SU-DHL-6 (cell line): ENCODE results near the gene NUDT13.
"Not testable (repeated sequence)": the region's sequence is repeated elsewhere in the genome, so short reads cannot be mapped to it uniquely, and the experiment has no call there.

Experiments
- H2AFZ ChIP-seq: fragments of 200-600 bp; sonication (generic); 2 replicates; pipeline ENCODE4 v1.6.1; 2014; ENCODE audit warnings: low read depth, mild to moderate bottlenecking, moderate library complexity, mixed read lengths, antibody characterized with exemption, low read length; ENCODE audit not compliant: severe bottlenecking
- H3F3A ChIP-seq: fragments of 200-600 bp; shearing (Covaris generic); 2 replicates; pipeline ENCODE4 v1.6.0; 2016; ENCODE audit warnings: antibody characterized with exemption, mild to moderate bottlenecking; ENCODE audit not compliant: insufficient read depth
- H3K27ac ChIP-seq: fragments of 200-600 bp; sonication (generic); 2 replicates; pipeline ENCODE4 v1.5.1; 2016; ENCODE audit warnings: low read depth, mild to moderate bottlenecking, low read length, moderate library complexity, mixed read lengths
- H3K27me3 ChIP-seq: fragments of 200-600 bp; sonication (generic), shearing (Covaris generic); 2 replicates; pipeline ENCODE4 v1.6.0; 2014; ENCODE audit warnings: mild to moderate bottlenecking, low read length
- H3K36me3 ChIP-seq: fragments of 200-600 bp; sonication (generic); 2 replicates; pipeline ENCODE4 v1.6.1; 2014; ENCODE audit warnings: mild to moderate bottlenecking, low read length, mixed read lengths
- H3K4me2 ChIP-seq: fragments of 300-600, 200-600 bp; shearing (Covaris generic), sonication (generic); 2 replicates; pipeline ENCODE4 v1.6.0; 2014; ENCODE audit warnings: low read length, low read depth, mild to moderate bottlenecking; ENCODE audit not compliant: poor library complexity, severe bottlenecking
- H3K4me3 ChIP-seq: fragments of 200-600 bp; sonication (generic); 2 replicates; pipeline ENCODE4 v1.5.1; 2014; ENCODE audit warnings: antibody characterized with exemption, low read length, mild to moderate bottlenecking, mixed read lengths; ENCODE audit not compliant: insufficient read depth, poor library complexity, severe bottlenecking
- H3K79me2 ChIP-seq: fragments of 200-600 bp; sonication (generic); 2 replicates; pipeline ENCODE4 v1.6.1; 2014; ENCODE audit warnings: mild to moderate bottlenecking, low read length, moderate library complexity; ENCODE audit not compliant: insufficient read depth
- H3K9ac ChIP-seq: fragments of 200-600 bp; sonication (generic); 2 replicates; pipeline ENCODE4 v1.7.0; 2014; ENCODE audit warnings: mild to moderate bottlenecking, low read length
- H3K9me2 ChIP-seq: fragments of 200-600 bp; sonication (generic); replicated peaks from 2 replicates; pipeline ENCODE4 v1.6.1; 2014; ENCODE audit warnings: low read length; ENCODE audit not compliant: insufficient read depth
- H3K9me3 ChIP-seq: fragments of 200-600 bp; sonication (generic); 2 replicates; pipeline ENCODE4 v1.6.1; 2014; ENCODE audit warnings: low read length, mixed read lengths; ENCODE audit not compliant: insufficient read depth
- H4K20me1 ChIP-seq: fragments of 200-600 bp; sonication (generic); 2 replicates; pipeline ENCODE4 v1.6.1; 2014; ENCODE audit warnings: low read depth, mild to moderate bottlenecking, antibody characterized with exemption, low read length, moderate library complexity, mixed read lengths
- CTCF ChIP-seq: fragments of 200-600 bp; sonication (generic); IDR thresholded peaks from one replicate; pipeline ENCODE4 v1.5.1; 2017; ENCODE audit warnings: antibody characterized with exemption, mild to moderate bottlenecking, low read length, moderate library complexity; ENCODE audit not compliant: insufficient read depth, poor library complexity, severe bottlenecking
- EZH2phosphoT487 ChIP-seq: fragments of 200-600 bp; sonication (generic), shearing (Covaris generic); conservative IDR thresholded peaks from 2 replicates; pipeline ENCODE4 v1.6.1; 2018; ENCODE audit warnings: mild to moderate bottlenecking, antibody characterized with exemption, low read length, moderate library complexity, mixed read lengths

The NUDT13 gene

GRCh38 chr10:73136627-73137026 lies 26.4 kb downstream of the NUDT13 start:
- H3K9ac ChIP-seq = no peak overlapping the region
- H3K79me2 ChIP-seq = no peaks in the 10 kb centered on the region
- H3K9me3 ChIP-seq = no peaks in the 10 kb centered on the region
- H3K4me3 ChIP-seq = no peak overlapping the region
- no peaks in the 10 kb centered on the region for H3K9me2 ChIP-seq
- H3K4me2 ChIP-seq = no peak overlapping the region
- TF ChIP-seq CTCF (no peak), EZH2phosphoT487 (no peak)
- no peak overlapping the region for H2AFZ ChIP-seq
- H4K20me1 ChIP-seq = no peaks in the 10 kb centered on the region
- peaks cover 52% of the 10 kb centered on the region for H3K36me3 ChIP-seq
- no peaks in the 10 kb centered on the region for H3K27me3 ChIP-seq
- no peaks in the 10 kb centered on the region for H3F3A ChIP-seq
- H3K27ac ChIP-seq = no peak overlapping the region

- Histone ChIP-seq H3K4me2 (no peak overlapping the region), H3K4me3 (no peak overlapping the region), H3K36me3 (peaks cover 41% of the 10 kb centered on the region), H3K9me2 (no peaks in the 10 kb centered on the region), H3K9ac (no peak overlapping the region), H4K20me1 (no peaks in the 10 kb centered on the region), H3K27me3 (no peaks in the 10 kb centered on the region), H3F3A (no peaks in the 10 kb centered on the region), H2AFZ (no peak overlapping the region), H3K27ac (no peak overlapping the region), H3K9me3 (no peaks in the 10 kb centered on the region), H3K79me2 (no peaks in the 10 kb centered on the region)
- TF ChIP-seq EZH2phosphoT487 (no peak), CTCF (no peak)
Observed at GRCh38 chr10:73139251-73139650, 29.0 kb downstream of the NUDT13 start.

- H3K9ac ChIP-seq = no peak overlapping the region
- peaks cover 24% of the 10 kb centered on the region for H3K36me3 ChIP-seq
- no peaks in the 10 kb centered on the region for H3K79me2 ChIP-seq
- no peaks in the 10 kb centered on the region for H3K9me3 ChIP-seq
- no peak overlapping the region for H2AFZ ChIP-seq
- H4K20me1 ChIP-seq = no peaks in the 10 kb centered on the region
- H3K27me3 ChIP-seq = no peaks in the 10 kb centered on the region
- no peaks in the 10 kb centered on the region for H3K9me2 ChIP-seq
- H3K4me2 ChIP-seq = no peak overlapping the region
- no peaks in the 10 kb centered on the region for H3F3A ChIP-seq
- TF ChIP-seq CTCF (no peak), EZH2phosphoT487 (no peak)
- H3K4me3 ChIP-seq = no peak overlapping the region
- no peak overlapping the region for H3K27ac ChIP-seq
Observed at GRCh38 chr10:73141603-73142002, 31.3 kb downstream of the NUDT13 start.

GRCh38 chr10:73150633-73151413 lies 40.6 kb downstream of the NUDT13 start:
- H3K79me2 ChIP-seq, H3F3A ChIP-seq, H2AFZ ChIP-seq, H3K27ac ChIP-seq, H3K4me3 ChIP-seq, H3K9me3 ChIP-seq, H3K9ac ChIP-seq, H4K20me1 ChIP-seq, H3K4me2 ChIP-seq, H3K9me2 ChIP-seq, H3K27me3 ChIP-seq: not testable (repeated sequence)
- H3K36me3 ChIP-seq = peaks cover 32% of the 10 kb centered on the region
